HepG2 (cell line): ENCODE measurements around the gene CPED1.
A peak's percentile ranks its signal among the peaks of the same experiment; 100 is the strongest.

Experiments used
- CTCF ChIP-seq: sonication (generic); formaldehyde crosslinking; IDR thresholded peaks from 2 replicates; pipeline ENCODE4 v1.5.0; 2020; ENCODE audit warnings: mild to moderate bottlenecking, missing genetic modification reagents, moderate library complexity
- IKZF1 ChIP-seq: fragments of 450-650 bp; IDR thresholded peaks from 2 replicates; pipeline ENCODE4 v1.7.1; 2016
- SUZ12 ChIP-seq: fragments of 150-350 bp; IDR thresholded peaks from 2 replicates; pipeline ENCODE4 v1.6.1; 2014; ENCODE audit warnings: low read depth, low read length

GRCh38 chr7:120987683-120988590 lies 574 bp upstream of the CPED1 start:
- TF ChIP-seq SUZ12, result no peak
- TF ChIP-seq CTCF, result peak; percentile 85
- no peak for TF ChIP-seq IKZF1
